IPS DF 6.9 (cell line): ENCODE results near the gene CCDC148.

Experiments
- DNase-seq: peaks from one replicate; pipeline ENCODE4 v3.0.0-alpha.2; 2013; ENCODE audit warnings: low read depth, low spot score
- H3K27ac ChIP-seq: one replicate; pipeline ENCODE4 v1.5.1; 2013; ENCODE audit warnings: low read length, control low read depth
- H3K27me3 ChIP-seq: 2 replicates; pipeline ENCODE4 v1.6.1; 2013; ENCODE audit warnings: mild to moderate bottlenecking, low read length; ENCODE audit not compliant: control insufficient read depth, insufficient read depth
- H3K36me3 ChIP-seq: 2 replicates; pipeline ENCODE4 v1.6.1; 2013; ENCODE audit warnings: low read length; ENCODE audit not compliant: control insufficient read depth, insufficient read depth
- H3K4me1 ChIP-seq: 2 replicates; pipeline ENCODE4 v1.6.1; 2013; ENCODE audit warnings: low read length; ENCODE audit not compliant: control insufficient read depth, insufficient read depth
- H3K4me3 ChIP-seq: 2 replicates; pipeline ENCODE4 v1.5.1; 2013; ENCODE audit warnings: mild to moderate bottlenecking, low read length
- H3K9me3 ChIP-seq: 2 replicates; pipeline ENCODE4 v1.6.1; 2013; ENCODE audit warnings: low read length, inconsistent platforms; ENCODE audit not compliant: control insufficient read depth, insufficient read depth
- WGBS: extraction: QIAGEN DNeasy Blood & Tissue Kit; methylation state at CpG from one replicate; pipeline ENCODE4 v1.1.7; 2013; ENCODE audit warnings: mixed read lengths, missing lambda C conversion rate; ENCODE audit not compliant: insufficient read length, insufficient coverage; 5-methylcytosine and 5-hydroxymethylcytosine counted together

CCDC148 gene

DNA sequence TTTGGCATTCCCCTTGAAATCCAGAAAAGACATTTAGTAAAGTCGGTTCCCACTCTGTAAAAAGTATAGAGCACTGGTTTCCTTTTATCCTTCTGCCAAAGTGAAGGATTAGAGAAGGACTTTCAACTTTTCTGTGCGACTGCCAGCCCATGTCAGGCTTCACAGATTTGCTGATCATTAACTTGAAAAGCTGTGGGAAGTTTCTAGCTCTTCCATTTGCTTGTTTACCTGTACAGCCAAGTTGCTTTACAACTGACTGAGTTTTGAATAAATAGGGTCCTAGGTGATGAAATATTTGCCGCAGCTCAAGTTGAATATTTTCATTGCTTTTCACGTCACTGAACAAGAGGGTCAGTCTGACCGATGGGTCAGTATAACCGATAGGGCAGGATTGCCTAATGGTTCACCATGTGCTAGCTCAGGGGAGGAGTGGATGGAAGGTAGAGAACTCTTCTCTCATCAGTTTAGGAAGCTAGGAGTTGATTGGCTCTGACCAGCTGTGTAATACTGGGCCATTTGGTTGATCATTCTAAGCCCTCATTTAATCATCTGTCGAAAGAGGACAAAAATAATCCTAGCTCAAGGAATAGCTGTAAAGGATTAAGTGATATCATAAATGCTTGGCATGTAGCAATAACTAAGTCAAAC lies 324.5 kb downstream of the CCDC148 start:
- Histone ChIP-seq H3K27me3 (no peaks in the 10 kb centered on the region), H3K27ac (no peak overlapping the region), H3K4me1 (no peaks in the 10 kb centered on the region), H3K4me3 (no peak overlapping the region), H3K36me3 (no peaks in the 10 kb centered on the region), H3K9me3 (no peaks in the 10 kb centered on the region)
- WGBS, result no CpG with 5 or more reads among the region's 7 CpGs
- no peak for DNase-seq

DNA sequence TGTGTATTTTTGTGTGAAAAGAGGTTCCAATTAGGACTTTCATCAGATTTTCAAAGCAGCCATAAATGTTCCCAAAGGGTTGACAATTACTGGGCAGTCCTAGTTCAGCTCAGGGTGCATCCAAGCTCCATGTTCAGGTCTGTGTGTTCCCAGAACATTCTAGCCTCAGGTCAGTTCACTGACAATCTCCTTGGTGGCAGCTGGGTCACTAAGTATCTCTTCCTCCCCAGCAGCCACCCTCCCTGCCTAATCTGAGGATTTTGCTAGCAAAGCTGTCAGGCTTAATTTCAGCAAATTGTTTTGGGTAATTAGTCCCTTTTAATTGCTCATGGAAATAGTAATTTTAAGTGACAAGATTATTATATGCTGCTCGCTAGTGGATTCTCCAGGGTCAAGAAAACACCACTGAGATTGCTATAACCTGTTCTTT lies 325.1 kb downstream of the CCDC148 start:
- Histone ChIP-seq H3K9me3 (no peaks in the 10 kb centered on the region), H3K4me3 (no peak overlapping the region), H3K27ac (no peak overlapping the region), H3K4me1 (no peaks in the 10 kb centered on the region), H3K27me3 (no peaks in the 10 kb centered on the region), H3K36me3 (no peaks in the 10 kb centered on the region)
- WGBS, result no CpG with 5 or more reads among the region's 1 CpG
- no peak for DNase-seq

DNA sequence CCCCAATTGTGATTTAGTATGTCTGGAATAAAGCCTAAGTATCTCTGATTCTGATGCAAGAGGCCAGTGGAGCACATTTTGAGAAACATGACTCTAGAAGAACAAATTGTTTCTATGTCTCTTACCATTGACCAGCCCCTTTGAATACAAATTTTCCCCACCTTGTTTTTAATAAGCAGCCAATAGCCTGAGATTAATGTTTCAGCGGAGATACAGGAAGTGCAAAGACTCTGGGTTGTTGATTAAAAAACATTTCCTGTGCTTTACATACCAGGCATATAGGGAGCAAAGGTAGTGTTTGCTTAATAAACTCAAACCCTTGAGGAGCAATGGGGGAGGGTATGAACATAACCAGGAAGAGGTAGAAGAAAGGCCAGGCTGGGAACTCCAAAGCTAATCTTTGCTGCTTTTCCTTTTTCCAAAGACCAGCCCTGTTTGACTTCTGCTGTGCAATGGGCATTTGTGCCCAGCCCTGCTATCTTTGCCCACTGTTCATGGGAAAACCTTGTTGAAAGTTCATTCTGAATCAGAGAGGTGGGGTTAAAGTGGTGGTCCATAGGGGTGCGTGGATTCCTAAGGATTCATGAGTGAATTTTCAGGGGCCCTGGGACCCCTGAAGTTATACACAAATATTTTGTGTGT lies 325.6 kb downstream of the CCDC148 start:
- no peak for DNase-seq
- Histone ChIP-seq H3K27ac (no peak overlapping the region), H3K4me3 (no peak overlapping the region)

DNA sequence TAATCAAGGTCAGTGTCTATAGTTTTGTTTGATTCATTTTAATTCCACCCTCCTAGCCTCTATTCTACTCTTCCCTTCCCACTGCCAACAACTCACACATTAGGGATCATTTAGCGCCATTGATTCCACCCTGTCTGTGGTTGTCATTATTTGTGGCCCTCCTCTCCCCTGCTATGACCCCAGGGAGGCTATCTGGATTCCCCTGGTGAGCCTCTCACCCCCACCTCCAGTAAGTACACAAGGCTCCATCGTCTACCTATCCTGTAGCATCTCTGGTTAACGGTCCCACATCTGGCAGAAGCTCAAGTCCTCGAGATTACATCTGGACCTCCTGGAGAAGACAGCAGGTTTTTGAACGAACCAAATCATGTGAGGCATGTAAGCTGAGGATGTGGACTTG lies 327.5 kb downstream of the CCDC148 start:
- Histone ChIP-seq H3K36me3 (no peaks in the 10 kb centered on the region), H3K27me3 (no peaks in the 10 kb centered on the region), H3K4me3 (no peak overlapping the region), H3K4me1 (no peaks in the 10 kb centered on the region), H3K9me3 (no peaks in the 10 kb centered on the region), H3K27ac (no peak overlapping the region)
- no CpG with 5 or more reads among the region's 5 CpGs for WGBS
- no peak for DNase-seq

More for the DNA sequence above, 325.6 kb downstream of the CCDC148 start:
- WGBS, result no CpG with 5 or more reads among the region's 2 CpGs
- Histone ChIP-seq H3K27me3 (no peaks in the 10 kb centered on the region), H3K4me1 (no peaks in the 10 kb centered on the region), H3K36me3 (no peaks in the 10 kb centered on the region), H3K9me3 (no peaks in the 10 kb centered on the region)

DNA sequence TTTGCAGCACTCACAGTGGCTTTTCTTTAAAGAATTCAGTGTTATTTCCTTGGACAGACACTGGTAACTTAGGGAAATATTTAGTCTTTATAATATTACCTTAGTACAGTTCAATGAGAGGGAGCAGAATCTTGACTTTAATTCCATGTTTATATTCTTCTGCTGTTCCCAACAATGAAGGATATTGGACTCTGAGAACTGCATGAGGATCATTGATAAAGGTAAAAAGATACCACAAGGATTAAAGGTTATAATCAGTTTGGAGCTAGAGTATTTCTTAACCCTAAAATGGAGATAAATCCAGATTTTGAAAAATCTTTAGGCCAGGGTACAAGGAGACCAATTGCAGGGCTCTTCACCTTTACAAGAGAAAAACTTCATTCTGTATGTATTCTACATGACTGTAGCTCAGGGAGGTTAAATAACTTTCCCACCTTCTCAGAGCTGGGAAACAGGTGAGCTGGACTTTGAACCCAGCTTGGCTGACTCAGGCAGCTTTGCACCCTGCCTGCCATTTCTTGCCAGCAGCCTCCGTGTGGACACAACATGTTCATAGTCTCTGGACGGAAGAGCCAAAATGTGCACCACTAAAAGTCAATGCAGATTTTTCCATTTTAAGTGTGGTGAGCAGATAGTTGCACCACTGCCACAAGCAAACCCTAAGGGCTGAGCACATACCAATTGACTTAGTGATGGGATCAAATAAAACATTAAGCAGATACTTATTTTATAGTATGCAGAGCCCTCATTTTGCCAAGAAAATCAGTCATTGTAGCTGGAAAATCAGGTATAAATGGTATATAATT lies 328.2 kb downstream of the CCDC148 start:
- Histone ChIP-seq H3K27ac (no peak overlapping the region), H3K27me3 (no peaks in the 10 kb centered on the region), H3K36me3 (no peaks in the 10 kb centered on the region), H3K9me3 (no peaks in the 10 kb centered on the region), H3K4me3 (no peak overlapping the region), H3K4me1 (no peaks in the 10 kb centered on the region)
- WGBS, result no CpG with 5 or more reads among the region's 2 CpGs
- DNase-seq, result no peak

DNA sequence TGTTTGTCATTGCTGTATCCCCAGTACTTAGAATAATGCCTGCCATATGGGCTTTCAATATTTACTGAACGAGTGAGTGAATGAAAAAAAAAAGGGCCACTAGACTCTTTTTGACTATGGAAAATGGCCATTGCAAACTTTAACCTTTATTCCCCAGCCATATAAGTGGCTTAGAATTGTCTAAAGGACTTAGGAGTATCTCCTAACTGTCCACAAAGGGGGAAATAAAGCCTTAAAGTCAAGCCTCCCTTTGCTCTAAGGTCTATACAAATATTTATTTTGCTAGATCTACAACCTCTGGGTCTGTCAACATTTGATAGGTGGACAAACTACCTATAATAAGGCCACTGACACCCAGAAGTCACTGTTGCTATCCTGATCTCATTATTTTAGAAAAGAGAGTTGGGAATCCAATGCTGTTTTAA lies 329.2 kb downstream of the CCDC148 start:
- no peaks in the 10 kb centered on the region for H3K9me3 ChIP-seq
- no CpG with 5 or more reads among the region's 1 CpG for WGBS
- H3K27me3 ChIP-seq, result no peaks in the 10 kb centered on the region
- no peaks in the 10 kb centered on the region for H3K36me3 ChIP-seq
- no peaks in the 10 kb centered on the region for H3K4me1 ChIP-seq
- no peak for DNase-seq
- no peak overlapping the region for H3K27ac ChIP-seq
- no peak overlapping the region for H3K4me3 ChIP-seq

DNA sequence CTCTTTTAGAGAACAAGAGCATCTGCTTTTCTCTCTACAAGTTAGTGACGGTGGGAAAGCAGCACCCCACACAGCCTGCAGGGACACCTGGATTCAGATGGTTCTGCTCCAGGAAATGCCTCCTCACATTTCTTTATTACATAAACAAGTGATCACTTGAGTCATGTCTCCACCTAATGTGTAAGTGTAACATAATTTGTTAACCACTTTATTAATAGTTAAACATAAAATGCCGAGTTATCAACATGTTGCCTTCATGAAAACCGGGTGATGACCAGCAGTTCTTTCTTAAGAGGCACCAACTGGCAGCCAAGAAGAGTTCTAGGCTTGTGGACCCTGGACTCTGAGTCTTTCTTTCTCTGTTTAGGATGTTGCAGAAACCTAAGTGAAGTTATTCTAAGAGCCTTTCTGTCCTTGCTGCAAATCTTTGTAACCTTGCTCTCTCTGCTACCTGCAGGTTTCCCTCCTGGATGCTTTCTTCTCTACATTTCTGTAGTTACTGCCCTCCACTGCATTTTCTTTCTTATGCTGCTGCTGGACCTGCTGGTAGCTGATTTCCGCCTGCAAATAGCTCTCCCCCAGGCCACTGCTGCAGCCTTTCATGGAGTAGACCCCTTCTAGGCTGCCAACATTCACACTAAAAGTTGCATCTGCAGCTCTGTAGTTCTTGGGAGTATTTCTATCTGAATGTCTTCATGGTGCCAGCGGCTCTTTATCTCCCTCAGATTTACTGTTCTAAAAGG lies 330.6 kb downstream of the CCDC148 start:
- Histone ChIP-seq H3K4me1 (no peaks in the 10 kb centered on the region), H3K4me3 (no peak overlapping the region), H3K27me3 (no peaks in the 10 kb centered on the region), H3K36me3 (no peaks in the 10 kb centered on the region), H3K9me3 (no peaks in the 10 kb centered on the region), H3K27ac (no peak overlapping the region)
- DNase-seq, result no peak
- no CpG with 5 or more reads among the region's 5 CpGs for WGBS

DNA sequence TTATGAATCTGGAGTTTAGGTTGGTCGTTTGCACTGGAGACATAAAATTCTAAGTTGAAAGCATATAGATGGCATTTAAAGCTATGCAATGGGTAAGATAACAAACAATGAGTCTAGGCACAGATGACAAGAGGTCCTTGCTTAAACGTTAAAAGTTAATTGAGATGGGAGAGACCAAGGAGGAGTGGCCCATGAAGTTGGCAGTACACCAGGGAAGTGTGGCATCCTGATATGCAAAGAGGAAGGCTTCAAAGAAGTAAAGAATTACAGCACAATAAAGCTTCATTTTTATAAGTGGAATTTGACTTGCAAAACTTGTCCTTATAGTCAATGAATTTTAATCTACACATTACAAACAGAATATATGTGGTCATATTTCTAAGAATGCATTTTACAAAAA lies 331.7 kb downstream of the CCDC148 start:
- no peaks in the 10 kb centered on the region for H3K36me3 ChIP-seq
- DNase-seq, result no peak
- H3K4me3 ChIP-seq, result no peak overlapping the region
- no peak overlapping the region for H3K27ac ChIP-seq
- no peaks in the 10 kb centered on the region for H3K27me3 ChIP-seq
- H3K4me1 ChIP-seq, result no peaks in the 10 kb centered on the region
- WGBS, result no CpG with 5 or more reads among the region's 2 CpGs
- no peaks in the 10 kb centered on the region for H3K9me3 ChIP-seq
